ENCODE measurements around the gene SLC7A11.

SLC7A11 gene

GRCh38 chr4:138135610-138136009 is 106.5 kb downstream of the SLC7A11 start:
- H3K9ac ChIP-seq (ENCODE audit: low read depth in 1 of 2, low read length in 2 of 2) = no peak overlapping the region
- no peak overlapping the region for H3K27ac ChIP-seq (ENCODE audit: low read depth, low read length)
- H3K4me1 ChIP-seq (ENCODE audit: control insufficient read depth in 1 of 2, insufficient read depth in 2 of 2, low read length in 2 of 2) = no peaks in the 10 kb centered on the region
- no peak overlapping the region for H3K4me3 ChIP-seq (ENCODE audit: low read depth in 1 of 2, low read length in 2 of 2)
- peaks cover 0 to 4% of the 10 kb centered on the region in 2 donors for H3K9me3 ChIP-seq (ENCODE audit: control insufficient read depth in 1 of 2, low read length in 2 of 2)
- H3K27me3 ChIP-seq (ENCODE audit: control insufficient read depth in 1 of 2, insufficient read depth in 2 of 2, low read length in 2 of 2) = no peaks in the 10 kb centered on the region
- H3K36me3 ChIP-seq (ENCODE audit: control insufficient read depth in 1 of 2, insufficient read depth in 2 of 2, low read length in 2 of 2) = no peaks in the 10 kb centered on the region

- Histone ChIP-seq H3K27me3 (ENCODE audit: control insufficient read depth in 1 of 2, insufficient read depth in 2 of 2, low read length in 2 of 2) (no peaks in the 10 kb centered on the region), H3K27ac (ENCODE audit: low read depth, low read length) (no peak overlapping the region), H3K4me1 (ENCODE audit: control insufficient read depth in 1 of 2, insufficient read depth in 2 of 2, low read length in 2 of 2) (no peaks in the 10 kb centered on the region), H3K9me3 (ENCODE audit: control insufficient read depth in 1 of 2, low read length in 2 of 2) (no peaks in the 10 kb centered on the region), H3K36me3 (ENCODE audit: control insufficient read depth in 1 of 2, insufficient read depth in 2 of 2, low read length in 2 of 2) (no peaks in the 10 kb centered on the region), H3K9ac (ENCODE audit: low read depth in 1 of 2, low read length in 2 of 2) (no peak overlapping the region), H3K4me3 (ENCODE audit: low read depth in 1 of 2, low read length in 2 of 2) (no peak overlapping the region)
These were observed 123.9 kb downstream of the SLC7A11 start for GRCh38 chr4:138118270-138118669.

GRCh38 chr4:138115053-138115452 is 127.1 kb downstream of the SLC7A11 start:
- Histone ChIP-seq H3K4me1 (ENCODE audit: control insufficient read depth in 1 of 2, insufficient read depth in 2 of 2, low read length in 2 of 2) (no peaks in the 10 kb centered on the region), H3K9me3 (ENCODE audit: control insufficient read depth in 1 of 2, low read length in 2 of 2) (no peaks in the 10 kb centered on the region), H3K27me3 (ENCODE audit: control insufficient read depth in 1 of 2, insufficient read depth in 2 of 2, low read length in 2 of 2) (no peaks in the 10 kb centered on the region), H3K27ac (ENCODE audit: low read depth, low read length) (no peak overlapping the region), H3K9ac (ENCODE audit: low read depth in 1 of 2, low read length in 2 of 2) (no peak overlapping the region), H3K4me3 (ENCODE audit: low read depth in 1 of 2, low read length in 2 of 2) (no peak overlapping the region), H3K36me3 (ENCODE audit: control insufficient read depth in 1 of 2, insufficient read depth in 2 of 2, low read length in 2 of 2) (no peaks in the 10 kb centered on the region)

- no peak overlapping the region for H3K4me3 ChIP-seq (ENCODE audit: low read depth in 1 of 2, low read length in 2 of 2)
- no peaks in the 10 kb centered on the region for H3K4me1 ChIP-seq (ENCODE audit: control insufficient read depth in 1 of 2, insufficient read depth in 2 of 2, low read length in 2 of 2)
- no peaks in the 10 kb centered on the region for H3K9me3 ChIP-seq (ENCODE audit: control insufficient read depth in 1 of 2, low read length in 2 of 2)
- H3K27ac ChIP-seq (ENCODE audit: low read depth, low read length) = no peak overlapping the region
- no peaks in the 10 kb centered on the region for H3K27me3 ChIP-seq (ENCODE audit: control insufficient read depth in 1 of 2, insufficient read depth in 2 of 2, low read length in 2 of 2)
- no peaks in the 10 kb centered on the region for H3K36me3 ChIP-seq (ENCODE audit: control insufficient read depth in 1 of 2, insufficient read depth in 2 of 2, low read length in 2 of 2)
- no peak overlapping the region for H3K9ac ChIP-seq (ENCODE audit: low read depth in 1 of 2, low read length in 2 of 2)
These were observed 127.7 kb downstream of the SLC7A11 start for GRCh38 chr4:138114434-138114833.
